ENCODE measurements around the gene GOLGA8B. TPM values are rescaled to one million over a fixed set of nuclear protein-coding genes. Genes with fewer than 3 reads are reported as not detected.
"Not testable (repeated sequence)": the region's sequence is repeated elsewhere in the genome, so short reads cannot be mapped to it uniquely, and the experiment has no call there.

GOLGA8B gene
- total RNA-seq, 1 experiment from 2014 or later, result 42.1 TPM

- H3K14ac ChIP-seq (ENCODE audit: insufficient read depth, low read length); H3K36me3 Mint-ChIP-seq (ENCODE audit: insufficient read depth in 1 of 3, low read depth in 3 of 3); H3K4me3 Mint-ChIP-seq; H2BK120ac ChIP-seq (ENCODE audit: low read depth, low read length, poor library complexity, severe bottlenecking); H4K20me1 ChIP-seq (ENCODE audit: control insufficient read depth, insufficient read depth, insufficient read length); H3K4ac ChIP-seq (ENCODE audit: low read depth, low read length); H3K9ac ChIP-seq (ENCODE audit: extremely low read depth, insufficient read length, low read length); H4K8ac ChIP-seq (replicated peaks; ENCODE audit: insufficient read length, low read depth, low read length); H2AK5ac ChIP-seq (ENCODE audit: insufficient read length, low read length); H2BK5ac ChIP-seq (ENCODE audit: insufficient read length, low read length); H3K79me1 ChIP-seq (ENCODE audit: insufficient read depth, low read depth, low read length, poor library complexity, severe bottlenecking); H3K27me3 Mint-ChIP-seq (ENCODE audit: low read depth); H2AFZ ChIP-seq (ENCODE audit: low read length); H3K23ac ChIP-seq (ENCODE audit: insufficient read length, low read depth, low read length); H3K4me1 Mint-ChIP-seq; H3K4me1 ChIP-seq (ENCODE audit: insufficient read depth, low read length); H3K79me2 ChIP-seq (ENCODE audit: insufficient read depth, low read length); H3K27ac Mint-ChIP-seq; H3K27ac ChIP-seq (ENCODE audit: insufficient read length, low read depth, low read length); H3K18ac ChIP-seq (ENCODE audit: insufficient read length, low read depth, low read length); DNase-seq; H4K5ac ChIP-seq (ENCODE audit: insufficient read length, low read depth, low read length); H3K9me3 Mint-ChIP-seq; H3K56ac ChIP-seq (ENCODE audit: insufficient read length, low read depth, low read length); H3K23me2 ChIP-seq (ENCODE audit: insufficient read length, low read depth, low read length, poor library complexity, severe bottlenecking); H3K9me3 ChIP-seq (ENCODE audit: control insufficient read depth, low read depth, low read length); H2BK12ac ChIP-seq (ENCODE audit: insufficient read length, low read depth, low read length); H2BK20ac ChIP-seq (ENCODE audit: low read depth, low read length, poor library complexity, severe bottlenecking); H3K27me3 ChIP-seq (ENCODE audit: insufficient read depth, low read length); H3K4me2 ChIP-seq (ENCODE audit: insufficient read depth, insufficient read length, low read length); H3T11ph ChIP-seq (ENCODE audit: low read length); H4K91ac ChIP-seq (ENCODE audit: insufficient read length, low read depth, low read length); H2BK15ac ChIP-seq (ENCODE audit: low read depth, low read length): not testable (repeated sequence)
- WGBS (ENCODE audit: extremely low coverage, insufficient read length, low lambda C conversion rate), result no CpG with 5 or more reads among the region's 6 CpGs
Measured at GRCh38 chr15:34560814-34561213, 22.6 kb downstream of the GOLGA8B start.

GRCh38 chr15:34559764-34560163 lies 23.7 kb downstream of the GOLGA8B start:
- H3K23ac ChIP-seq (ENCODE audit: insufficient read length, low read depth, low read length); H2BK120ac ChIP-seq (ENCODE audit: low read depth, low read length, poor library complexity, severe bottlenecking); H3K14ac ChIP-seq (ENCODE audit: insufficient read depth, low read length); H3K9me3 Mint-ChIP-seq; H3K36me3 Mint-ChIP-seq (ENCODE audit: insufficient read depth in 1 of 3, low read depth in 3 of 3); H3K27me3 Mint-ChIP-seq (ENCODE audit: low read depth); H2BK15ac ChIP-seq (ENCODE audit: low read depth, low read length); H2AK5ac ChIP-seq (ENCODE audit: insufficient read length, low read length); H3K4me3 Mint-ChIP-seq; H3K79me2 ChIP-seq (ENCODE audit: insufficient read depth, low read length); H2BK12ac ChIP-seq (ENCODE audit: insufficient read length, low read depth, low read length); H4K8ac ChIP-seq (replicated peaks; ENCODE audit: insufficient read length, low read depth, low read length); H3K27ac ChIP-seq (ENCODE audit: insufficient read length, low read depth, low read length); H2BK20ac ChIP-seq (ENCODE audit: low read depth, low read length, poor library complexity, severe bottlenecking); H3K27me3 ChIP-seq (ENCODE audit: insufficient read depth, low read length); H3K4me1 ChIP-seq (ENCODE audit: insufficient read depth, low read length); H3K27ac Mint-ChIP-seq; H3K56ac ChIP-seq (ENCODE audit: insufficient read length, low read depth, low read length); H3K18ac ChIP-seq (ENCODE audit: insufficient read length, low read depth, low read length); H3K4me1 Mint-ChIP-seq; H4K91ac ChIP-seq (ENCODE audit: insufficient read length, low read depth, low read length); H3K23me2 ChIP-seq (ENCODE audit: insufficient read length, low read depth, low read length, poor library complexity, severe bottlenecking); H3K9me3 ChIP-seq (ENCODE audit: control insufficient read depth, low read depth, low read length); H2AFZ ChIP-seq (ENCODE audit: low read length); H2BK5ac ChIP-seq (ENCODE audit: insufficient read length, low read length); H3K79me1 ChIP-seq (ENCODE audit: insufficient read depth, low read depth, low read length, poor library complexity, severe bottlenecking); DNase-seq; H3K9ac ChIP-seq (ENCODE audit: extremely low read depth, insufficient read length, low read length); H3K4me2 ChIP-seq (ENCODE audit: insufficient read depth, insufficient read length, low read length); H3K4ac ChIP-seq (ENCODE audit: low read depth, low read length); H4K20me1 ChIP-seq (ENCODE audit: control insufficient read depth, insufficient read depth, insufficient read length); H4K5ac ChIP-seq (ENCODE audit: insufficient read length, low read depth, low read length); H3T11ph ChIP-seq (ENCODE audit: low read length): not testable (repeated sequence)
- WGBS (ENCODE audit: extremely low coverage, insufficient read length, low lambda C conversion rate), result no CpG with 5 or more reads among the region's 5 CpGs
